GM18870 (cell line): ENCODE measurements around the gene PRCD.

Experiments
- ATAC-seq: cut with Tn5 transposase; IDR thresholded peaks from one replicate; pipeline ENCODE4 v1.9.1; 2021; ENCODE audit warnings: moderate library complexity; ENCODE audit not compliant: unreplicated experiment

PRCD gene

DNA sequence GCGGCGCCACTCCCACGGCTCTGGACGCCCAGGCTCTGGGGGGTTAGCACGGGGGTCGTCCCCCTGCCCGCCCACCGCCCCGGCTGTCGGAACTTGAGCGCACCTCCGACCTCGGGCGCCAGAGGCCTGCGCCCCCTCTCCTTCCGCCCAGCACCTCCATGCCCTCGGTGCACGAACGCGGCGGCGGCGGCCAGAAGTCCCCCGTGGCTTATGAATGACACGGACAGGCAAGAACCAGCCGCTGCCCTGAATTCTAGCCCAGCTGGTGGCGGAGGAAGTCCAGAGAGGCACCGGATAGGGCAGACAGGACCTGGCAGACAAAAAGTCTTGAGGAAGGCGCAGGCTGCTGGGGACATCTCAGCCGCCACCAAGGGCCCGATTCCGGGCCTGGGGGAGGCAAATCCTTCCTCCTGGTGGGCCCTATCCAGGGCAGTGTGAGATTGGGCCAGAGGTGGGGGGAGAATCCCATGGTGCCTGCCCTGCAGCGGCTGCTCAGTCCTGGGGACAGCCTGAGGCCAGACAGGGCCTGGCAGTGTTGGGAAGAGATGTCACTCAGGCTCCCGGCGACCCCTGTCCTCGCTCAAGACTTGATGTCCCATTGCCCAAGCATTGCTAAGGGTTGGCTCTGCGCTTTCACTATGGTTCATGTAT is 1.4 kb upstream of the PRCD start:
- ATAC-seq: no peak

DNA sequence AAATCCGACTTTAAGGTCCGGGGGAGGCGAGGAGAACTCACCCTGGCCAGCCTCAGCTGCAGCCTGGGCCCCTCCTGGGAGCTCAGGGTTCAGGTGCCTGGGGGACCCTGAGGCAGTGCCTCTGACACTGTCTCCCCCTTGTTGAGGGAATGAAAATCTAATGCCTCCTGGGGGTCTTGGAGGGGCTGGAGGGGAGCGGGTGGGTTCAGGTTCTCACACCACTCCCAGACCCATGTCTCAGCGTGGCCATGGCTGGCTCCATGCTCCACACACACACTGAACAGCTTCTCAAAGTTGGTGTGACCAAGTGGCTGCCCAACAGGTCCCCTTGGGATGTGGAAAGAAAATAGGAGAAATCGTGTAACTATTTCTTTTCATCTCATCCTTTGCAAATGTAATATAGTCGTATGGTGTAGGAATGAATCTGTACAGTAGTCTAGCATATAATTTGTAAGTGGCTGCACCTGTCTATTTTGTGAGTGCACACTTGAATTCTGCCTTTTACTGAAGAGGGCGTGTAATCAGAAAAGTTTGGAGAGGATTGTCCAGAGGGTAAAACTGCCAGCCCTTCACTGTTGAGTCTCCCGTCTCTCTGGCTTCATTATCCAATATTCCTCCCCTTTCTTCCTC is 788 bp upstream of the PRCD start:
- ATAC-seq: no peak

DNA sequence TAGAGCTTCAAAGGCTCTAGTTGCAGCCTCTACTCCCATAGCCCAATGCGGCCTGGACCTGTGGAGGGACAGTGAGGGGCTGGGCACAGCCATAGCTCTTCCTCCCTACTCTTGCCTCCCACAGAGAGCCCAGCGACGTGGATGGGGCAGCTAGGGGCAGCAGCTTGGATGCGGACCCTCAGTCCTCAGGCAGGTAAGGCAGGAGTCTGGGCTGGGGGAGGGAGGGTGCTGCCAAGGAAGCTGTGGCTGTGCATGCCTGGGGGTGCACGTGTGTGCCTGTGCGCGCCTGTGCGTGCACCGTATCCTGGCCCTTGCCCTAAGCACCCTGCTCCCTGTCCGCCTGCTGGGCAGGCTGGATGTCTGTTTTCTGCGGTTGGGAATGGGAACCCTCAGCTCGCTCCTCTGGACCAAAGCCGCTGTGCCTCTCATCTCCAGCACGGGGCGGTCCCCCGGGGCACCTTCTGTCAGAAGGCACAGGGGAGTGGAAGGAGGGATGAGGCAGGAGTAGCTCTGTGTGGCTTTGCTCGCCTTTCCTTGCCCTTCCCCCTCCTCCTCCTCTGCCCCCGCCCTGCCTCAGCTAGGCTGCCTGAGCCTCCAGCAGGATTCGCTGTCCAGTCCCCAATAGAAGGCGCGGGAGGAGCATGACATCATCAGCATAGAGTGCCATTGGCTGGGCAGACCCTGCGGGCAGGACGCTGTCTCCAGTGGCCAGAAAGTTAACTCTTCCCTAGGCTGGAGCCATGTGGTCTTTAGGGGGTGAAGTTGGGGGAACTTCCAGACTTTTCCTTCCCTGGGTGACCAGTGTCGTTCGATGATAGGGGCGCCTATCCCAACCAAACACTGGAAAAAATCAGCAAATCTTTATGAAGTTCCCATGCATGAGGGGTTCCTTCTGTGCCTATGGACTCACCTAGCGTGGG is 797 bp downstream of the PRCD start:
- ATAC-seq: no peak

DNA sequence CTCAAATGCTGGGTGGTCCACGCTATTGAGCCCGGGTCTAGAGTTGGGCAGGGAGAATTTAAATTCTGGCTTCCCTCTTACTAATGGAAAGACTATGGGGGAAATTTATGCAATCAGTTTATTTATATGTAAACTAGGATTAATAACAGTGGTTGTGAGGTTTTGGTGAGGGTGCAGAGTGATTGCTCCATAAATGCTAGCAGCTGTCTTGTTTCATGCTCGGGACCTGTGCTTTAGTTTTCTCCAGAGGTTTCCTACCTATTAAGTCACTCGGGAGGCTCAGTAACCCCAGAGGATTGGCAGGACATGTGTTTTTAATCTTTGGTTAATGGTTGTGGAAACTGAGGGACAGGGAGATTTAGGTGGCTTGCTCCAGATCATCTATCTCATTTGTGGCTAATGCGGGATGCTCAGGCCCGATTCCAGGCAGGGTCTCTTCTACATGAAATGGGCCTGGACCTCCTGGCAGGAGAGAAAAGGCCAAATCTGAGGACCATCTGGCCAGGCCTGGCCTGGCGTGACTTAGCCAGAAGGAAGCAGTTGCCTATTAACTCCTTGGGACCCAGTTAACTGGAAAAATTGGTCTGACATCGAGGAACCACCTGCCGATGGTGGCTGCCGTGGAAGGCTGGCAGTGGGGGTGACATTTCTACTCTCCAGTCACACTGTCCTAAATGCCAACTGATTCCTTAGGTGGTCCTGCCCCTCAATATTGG is 2.1 kb downstream of the PRCD start:
- ATAC-seq: no peak

DNA sequence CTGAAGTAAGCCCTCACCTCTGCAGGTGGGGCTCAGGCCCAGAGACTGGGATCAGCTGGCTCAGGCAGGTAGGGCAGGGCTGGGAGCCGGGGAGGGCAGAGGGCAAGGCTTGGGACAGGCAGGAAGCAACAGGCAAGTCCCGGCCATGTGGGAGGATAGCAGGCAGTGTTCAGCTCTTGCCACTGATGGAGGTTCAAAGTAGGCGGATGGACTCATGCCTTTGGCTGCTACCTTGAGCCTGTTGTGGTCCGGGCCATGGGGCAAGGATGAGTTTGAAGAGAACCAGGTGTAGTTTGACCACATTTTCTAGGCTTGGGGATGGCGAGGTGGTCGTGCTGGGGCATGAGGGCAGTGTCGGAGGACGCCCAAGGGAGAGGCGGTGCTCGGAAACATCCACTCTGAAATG is 2.7 kb downstream of the PRCD start:
- ATAC-seq: no peak

DNA sequence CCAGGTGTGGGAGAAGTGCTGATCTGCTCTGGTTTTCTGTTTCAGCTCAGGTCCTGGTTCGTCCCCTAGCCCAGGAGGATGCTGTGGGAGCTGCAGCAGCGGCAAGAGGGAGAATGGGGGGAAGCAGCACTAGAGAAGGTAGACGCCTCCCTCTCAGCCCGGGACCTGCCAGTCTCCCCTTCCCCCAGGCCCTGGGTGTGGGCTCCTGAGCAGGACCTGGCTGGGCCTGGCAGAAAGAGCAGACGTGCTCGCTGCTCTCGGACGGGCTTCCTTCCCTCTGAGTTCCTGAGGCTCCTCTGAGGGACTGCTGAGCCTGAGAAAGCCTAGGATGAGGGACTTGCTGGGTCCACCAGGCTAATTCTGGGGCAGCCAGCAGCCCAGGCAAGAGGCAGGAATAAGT is 3.1 kb downstream of the PRCD start:
- ATAC-seq: no peak

DNA sequence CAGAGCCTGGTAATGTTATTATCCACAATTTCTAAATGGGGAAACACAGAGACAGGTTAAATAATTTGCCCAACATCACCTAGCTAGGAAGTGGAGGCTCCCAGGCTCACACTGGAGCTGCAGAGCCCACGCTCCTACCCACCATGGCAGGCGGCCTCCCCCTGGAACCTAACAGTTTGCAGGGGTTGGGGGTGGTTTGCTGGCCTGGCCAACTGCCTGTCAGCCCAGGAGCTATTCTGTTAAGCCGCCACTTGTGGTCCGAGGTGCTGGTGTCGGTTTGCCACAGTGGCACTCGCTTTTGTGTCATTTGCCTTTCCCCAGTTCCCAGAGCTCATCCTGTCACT is 3.6 kb downstream of the PRCD start:
- no peak for ATAC-seq

DNA sequence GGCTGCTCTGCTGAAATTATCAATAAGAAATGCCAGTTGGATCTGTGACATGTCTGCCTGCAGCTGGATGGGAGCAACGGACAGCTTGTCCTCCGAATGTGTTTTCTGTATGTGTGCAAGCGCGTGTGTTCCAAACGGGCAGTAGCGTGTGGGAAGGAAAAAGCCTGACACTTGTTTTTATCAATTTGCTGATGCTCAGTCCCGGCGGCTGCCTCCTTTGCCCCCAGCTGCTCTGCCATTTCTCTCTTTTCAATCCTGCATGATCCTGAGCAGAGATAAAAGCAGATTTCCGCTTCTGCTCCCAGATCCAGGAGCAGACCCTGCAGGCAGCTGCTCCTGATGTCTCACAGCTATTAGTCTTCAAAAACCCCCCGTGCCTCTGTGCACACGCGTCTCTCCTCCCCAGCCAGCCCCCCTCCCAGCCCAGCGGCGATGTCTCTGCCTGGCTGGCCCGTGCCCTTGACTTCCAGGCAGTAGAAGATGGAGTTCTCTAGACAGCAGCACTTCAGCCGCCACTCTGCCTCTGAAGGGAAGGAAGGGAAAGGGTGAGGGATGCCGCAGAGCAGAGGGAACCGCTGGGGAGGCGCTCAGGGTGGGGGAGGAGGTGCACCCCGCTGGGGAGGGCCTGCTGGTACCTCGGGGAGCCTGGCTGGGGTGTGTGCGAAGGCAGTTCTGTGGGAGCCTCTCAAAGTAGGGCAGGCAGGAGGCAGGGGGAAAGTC is 4.1 kb downstream of the PRCD start:
- no peak for ATAC-seq

DNA sequence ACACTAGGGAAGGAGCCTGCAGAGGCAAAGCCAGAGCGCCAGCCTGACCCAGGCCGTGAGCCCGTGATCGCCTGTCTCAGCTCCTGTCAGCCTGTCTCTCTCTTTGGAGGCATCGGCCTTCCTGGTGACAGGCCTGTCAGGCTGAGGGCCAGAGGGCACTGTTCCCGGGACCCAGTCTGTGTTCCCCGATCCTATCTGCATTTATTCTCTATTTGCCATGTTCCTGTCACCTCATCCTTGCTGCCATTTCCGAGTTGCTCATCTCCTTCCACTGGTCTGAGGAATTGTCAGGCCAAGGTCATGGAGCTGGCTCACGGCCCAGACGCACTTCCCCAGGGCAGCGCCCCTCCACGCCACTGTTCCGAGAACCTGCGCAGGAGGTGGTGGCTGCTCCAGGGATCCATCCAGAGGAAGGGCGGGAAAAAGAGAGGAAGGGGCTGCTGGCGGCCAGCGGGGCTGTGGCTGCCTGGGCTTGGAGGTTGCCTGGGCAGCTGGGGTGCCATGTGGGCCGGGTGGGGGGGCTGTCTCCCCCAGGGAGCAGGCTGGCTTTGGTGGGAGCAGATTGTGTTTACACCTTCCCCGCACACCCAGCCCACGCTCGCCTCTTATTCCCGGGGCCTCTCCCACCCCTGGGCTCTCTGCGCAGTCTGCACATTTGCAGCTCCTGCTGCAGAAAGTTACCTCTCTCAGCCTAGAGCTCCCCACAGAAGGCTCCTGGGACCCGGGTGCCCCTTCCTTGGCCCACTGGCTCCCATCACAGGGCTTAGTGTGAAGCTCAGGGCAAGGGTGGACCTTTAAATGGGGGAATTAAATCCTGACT is 4.9 kb downstream of the PRCD start:
- no peak for ATAC-seq

DNA sequence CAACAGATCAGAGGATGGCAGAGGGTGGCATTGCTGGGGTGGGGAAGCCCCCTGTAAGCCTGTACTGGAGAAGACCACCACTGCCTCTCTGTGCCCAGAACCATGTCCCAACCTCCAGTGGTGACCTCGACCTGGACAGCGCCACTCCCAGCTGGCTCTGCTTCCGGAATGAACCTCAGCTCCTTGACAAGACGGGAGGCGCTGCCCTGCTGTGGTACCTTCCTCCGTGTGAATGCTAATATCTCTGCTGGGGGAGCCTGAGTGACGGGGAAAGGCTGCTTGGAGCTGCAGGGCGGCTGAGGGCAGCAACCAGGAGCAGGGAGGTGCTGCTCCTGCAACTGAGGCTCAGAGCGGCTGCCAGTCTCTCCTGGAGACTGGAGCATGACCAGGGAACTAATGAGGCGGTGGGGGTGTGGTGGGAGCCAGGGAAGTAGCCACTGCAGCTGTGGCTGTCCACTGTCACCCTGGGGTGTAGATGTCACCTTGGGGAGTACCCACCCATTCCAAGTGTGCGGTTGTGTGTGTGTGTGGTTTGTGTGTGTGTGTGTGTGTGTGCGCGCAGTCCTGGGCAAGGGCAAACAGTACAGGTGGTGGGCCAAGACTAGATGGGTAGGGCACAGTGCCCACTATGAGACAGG is 6.2 kb downstream of the PRCD start:
- no peak for ATAC-seq

DNA sequence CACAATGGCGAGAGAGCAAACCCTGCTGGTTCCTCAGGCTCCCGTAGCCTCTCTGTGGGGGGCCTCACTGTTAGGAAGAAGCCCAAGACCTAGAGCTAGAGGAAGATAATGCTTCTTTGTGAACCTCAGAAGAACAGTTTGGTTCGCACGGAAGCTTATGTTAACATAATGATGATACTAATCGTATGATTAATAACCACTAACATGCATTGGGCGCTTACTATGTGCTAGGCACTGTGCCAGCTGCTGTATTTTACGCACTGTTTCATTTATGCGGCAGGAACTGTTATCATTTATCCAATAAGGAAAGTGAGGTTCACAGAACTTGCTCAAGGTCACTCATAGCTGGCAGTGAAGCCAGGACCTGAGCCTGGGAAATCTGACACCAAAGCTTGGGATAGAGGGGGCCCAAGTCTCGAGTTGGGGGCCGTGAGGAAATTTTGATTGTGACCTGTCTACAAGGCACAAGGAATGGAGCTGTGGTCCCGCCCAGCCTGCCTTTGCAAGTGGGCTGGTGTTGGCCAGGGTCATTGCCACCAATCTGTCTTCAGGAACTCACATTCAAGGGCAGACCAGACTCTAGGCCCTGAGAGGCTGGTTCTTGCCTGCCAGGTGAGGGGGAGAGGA is 6.8 kb downstream of the PRCD start:
- no peak for ATAC-seq

DNA sequence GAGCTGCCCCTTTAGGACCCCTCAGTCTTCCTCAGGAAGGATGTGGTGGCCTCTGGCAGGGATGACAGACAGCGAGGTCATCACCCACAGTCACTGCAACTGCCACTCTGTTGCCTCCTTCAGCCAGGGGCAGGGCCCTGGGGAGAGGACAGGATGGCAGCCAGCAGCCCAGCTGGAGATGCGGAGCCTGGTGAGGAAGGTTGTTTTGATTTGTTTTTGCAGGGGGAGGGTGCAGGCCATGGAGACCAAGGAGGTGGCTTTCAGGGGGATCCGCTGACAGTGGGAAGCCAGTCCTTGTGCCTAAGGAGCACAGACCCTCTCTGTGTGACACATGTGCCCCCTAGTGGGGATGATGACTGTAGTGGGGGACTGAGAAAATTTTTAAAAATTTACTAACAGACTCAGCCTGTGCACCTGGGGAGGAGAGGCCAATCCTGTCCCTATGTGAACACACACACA is 7.4 kb downstream of the PRCD start:
- no peak for ATAC-seq

DNA sequence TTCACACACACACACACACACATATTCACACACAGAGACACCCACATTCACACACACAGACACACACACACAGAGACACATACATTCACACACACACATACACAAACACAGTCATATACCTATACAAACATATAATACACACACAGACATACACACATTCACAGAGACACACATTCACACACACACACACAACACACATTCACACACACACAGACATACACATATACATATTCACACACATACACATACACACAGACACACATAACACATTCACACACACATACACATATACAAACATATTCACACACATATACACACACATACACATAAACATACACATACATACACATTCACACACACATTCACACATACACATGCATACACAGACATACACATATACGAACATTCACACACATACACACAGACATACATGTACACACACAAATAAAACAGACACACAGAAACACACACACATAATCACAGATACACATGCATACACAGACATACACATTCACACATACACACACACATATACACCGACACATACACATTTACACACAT is 7.9 kb downstream of the PRCD start:
- ATAC-seq: no peak

DNA sequence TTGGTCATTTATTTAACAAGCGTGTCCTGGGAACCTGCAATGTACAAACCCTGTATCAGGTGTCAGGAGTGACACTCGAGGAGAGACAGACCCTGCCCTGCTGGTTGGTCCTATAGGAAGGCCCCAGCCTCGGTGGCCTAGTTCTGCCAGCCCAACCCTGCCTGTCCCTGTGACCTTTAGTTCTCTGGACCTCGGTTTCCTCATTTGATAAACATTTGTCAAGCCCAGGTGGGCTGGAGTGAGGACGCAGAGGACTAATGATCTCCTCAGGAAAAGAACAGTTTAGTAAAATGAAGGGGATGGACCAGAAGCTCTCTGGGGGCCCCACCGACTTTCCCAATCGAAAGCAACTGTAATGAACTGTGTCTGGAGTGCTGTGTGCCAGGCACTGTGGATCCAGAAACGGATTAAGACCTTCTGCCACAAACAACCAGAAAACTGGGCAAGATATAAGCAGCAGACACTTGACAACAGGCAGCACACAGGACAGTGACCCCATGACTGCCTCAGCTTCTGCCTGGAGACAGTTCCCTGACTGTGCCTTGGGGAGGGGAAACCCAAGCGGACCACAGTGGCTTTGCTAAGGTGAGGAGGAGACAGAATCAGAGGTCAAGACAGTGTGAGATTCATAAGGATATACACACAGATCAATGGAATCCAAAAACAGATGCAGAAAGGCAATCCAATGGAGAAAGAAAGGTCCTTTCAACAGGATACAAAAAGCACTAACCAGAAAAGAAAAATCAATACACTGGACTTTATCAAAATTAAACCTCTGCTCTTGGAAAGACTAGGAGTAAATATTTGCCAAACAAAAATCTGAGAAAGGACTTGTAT is 8.8 kb downstream of the PRCD start:
- ATAC-seq: no peak

DNA sequence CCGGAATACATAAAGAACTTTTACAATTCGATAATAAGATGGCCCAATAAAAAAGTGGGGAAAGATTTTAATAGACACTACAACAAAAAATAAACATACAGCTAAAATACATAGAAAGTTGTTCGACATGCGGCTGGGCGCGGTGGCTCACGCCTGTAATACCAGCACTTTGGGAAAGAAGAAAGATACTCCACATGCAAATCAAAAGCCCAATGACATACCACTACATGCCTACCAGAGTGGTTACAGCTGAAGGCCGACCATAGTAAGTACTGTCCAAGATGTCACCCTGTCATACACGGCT is 9.3 kb downstream of the PRCD start:
- no peak for ATAC-seq

DNA sequence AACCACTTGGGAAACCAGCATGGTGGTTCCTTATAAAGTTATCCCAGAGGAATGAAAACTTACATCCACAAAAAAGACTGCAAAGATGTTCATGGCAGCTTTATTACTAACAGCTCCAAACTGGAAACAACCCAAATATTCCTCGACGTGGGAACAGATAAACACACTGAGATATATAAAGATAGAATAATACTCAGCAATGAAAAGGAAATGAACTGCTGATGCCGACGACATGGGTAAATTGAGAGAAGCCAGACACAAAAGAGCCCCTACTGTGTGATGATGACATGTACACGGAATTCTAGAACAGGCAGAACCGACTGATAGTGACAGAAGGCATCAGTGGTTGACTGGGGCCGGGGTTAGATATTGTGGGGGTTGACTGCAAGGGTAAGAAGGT is 9.7 kb downstream of the PRCD start:
- ATAC-seq: no peak

DNA sequence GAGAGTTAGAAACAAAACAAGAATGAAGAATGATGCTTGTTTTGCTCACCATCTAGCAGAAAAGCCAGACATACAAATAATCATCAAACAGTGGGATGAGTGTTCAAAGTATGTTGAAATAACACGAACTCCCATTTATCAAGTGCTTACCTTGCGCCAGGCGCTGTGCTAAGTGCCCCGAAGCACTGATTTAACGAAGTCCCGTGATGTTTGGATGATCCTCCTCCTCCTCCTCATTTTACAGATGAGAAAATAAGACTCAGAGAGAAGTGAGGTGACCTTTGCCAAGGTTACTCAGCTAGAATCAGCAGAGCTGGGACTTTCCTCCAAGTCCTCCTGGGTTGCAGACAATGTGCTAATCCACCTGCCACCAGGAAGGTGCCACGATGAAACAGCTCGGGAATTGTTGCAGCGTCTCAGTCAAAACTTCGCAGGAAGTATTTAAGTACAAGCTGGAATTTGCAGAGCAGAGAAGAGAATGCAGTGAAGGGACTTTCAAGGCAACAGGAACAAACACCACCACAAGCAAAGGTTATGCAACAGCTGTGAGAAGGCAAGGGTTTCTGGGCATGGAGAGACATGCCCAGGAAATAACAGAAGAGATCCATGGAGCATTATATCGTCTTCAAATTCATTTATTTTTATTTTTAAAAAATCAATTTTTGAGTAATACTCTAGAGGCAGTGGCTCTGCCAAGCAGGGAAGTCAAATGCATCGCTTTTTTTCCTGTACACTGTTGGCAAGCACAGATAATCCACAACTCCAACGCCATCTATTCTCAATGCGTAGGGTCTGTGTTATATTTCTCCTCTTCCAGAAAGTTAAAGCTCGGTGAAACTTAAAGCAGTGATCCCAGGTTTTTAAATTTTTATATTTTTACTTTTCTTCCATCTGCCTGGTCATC is 11.1 kb downstream of the PRCD start:
- no peak for ATAC-seq
